Keratinocyte (primary cell): ENCODE data around the gene BMF. TPM values are rescaled to one million over a fixed set of nuclear protein-coding genes. Genes with fewer than 3 reads are reported as not detected.
"Not testable (repeated sequence)": the region's sequence is repeated elsewhere in the genome, so short reads cannot be mapped to it uniquely, and the experiment has no call there.

Experiments
- DNase-seq: peaks from one replicate; pipeline ENCODE4 v3.0.0-alpha.2; 2011; ENCODE audit warnings: low read depth, missing footprints, low spot score
- FAIRE-seq: peaks from 2 replicates; lab custom pipeline; 2011; peaks lifted over from hg19 to GRCh38; lab: Jason Lieb, UNC
- H2AFZ ChIP-seq: 2 replicates; pipeline ENCODE4 v1.6.0; 2012; ENCODE audit warnings: low read length, control low read depth, inconsistent platforms; ENCODE audit not compliant: control insufficient read depth
- H3K27ac ChIP-seq: 2 replicates; pipeline ENCODE4 v1.5.1; 2011; ENCODE audit warnings: low read length; ENCODE audit not compliant: control insufficient read depth, insufficient read depth
- H3K27me3 ChIP-seq: 3 replicates; pipeline ENCODE4 v1.6.0; 2011; ENCODE audit warnings: low read length; ENCODE audit not compliant: control insufficient read depth, insufficient read depth; ENCODE audit errors: extremely low read depth
- H3K36me3 ChIP-seq, 2 experiments: 2 replicates in 1 of 2; 3 replicates in 1 of 2; pipeline ENCODE4 v1.5.1; 2011; ENCODE audit warnings: low read length in 2 of 2, mild to moderate bottlenecking in 1 of 2; ENCODE audit not compliant: control insufficient read depth in 2 of 2, insufficient read depth in 2 of 2; ENCODE audit errors: extremely low read depth in 1 of 2
- H3K4me1 ChIP-seq: 3 replicates; pipeline ENCODE4 v1.5.1; 2011; ENCODE audit warnings: low read length; ENCODE audit not compliant: control insufficient read depth, insufficient read depth; ENCODE audit errors: extremely low read depth
- H3K4me2 ChIP-seq: 3 replicates; pipeline ENCODE4 v1.6.0; 2011; ENCODE audit warnings: low read depth, low read length; ENCODE audit not compliant: control insufficient read depth, insufficient read depth; ENCODE audit errors: extremely low read depth
- H3K4me3 ChIP-seq, 3 experiments: fragments of 200-600 bp in 1 of 3; sonication (generic) in 1 of 3; 2 replicates in 2 of 3; 3 replicates in 1 of 3; pipeline ENCODE4 v1.5.1; 2011 to 2016; ENCODE audit warnings: low read length in 3 of 3, mild to moderate bottlenecking in 3 of 3, control low read depth in 2 of 3, inconsistent platforms in 1 of 3, low read depth in 1 of 3, mixed read lengths in 1 of 3, mixed run types in 1 of 3, moderate library complexity in 1 of 3; ENCODE audit not compliant: control insufficient read depth in 2 of 3, insufficient read depth in 2 of 3; ENCODE audit errors: extremely low read depth in 1 of 3
- H3K79me2 ChIP-seq: 2 replicates; pipeline ENCODE4 v1.6.0; 2012; ENCODE audit warnings: low read length; ENCODE audit not compliant: control insufficient read depth, insufficient read depth
- H3K9ac ChIP-seq: 3 replicates; pipeline ENCODE4 v1.6.0; 2011; ENCODE audit warnings: low read length; ENCODE audit not compliant: control insufficient read depth, insufficient read depth; ENCODE audit errors: extremely low read depth
- H3K9me1 ChIP-seq: 3 replicates; pipeline ENCODE4 v1.6.0; 2011; ENCODE audit warnings: low read length; ENCODE audit not compliant: control insufficient read depth, insufficient read depth; ENCODE audit errors: extremely low read depth
- H3K9me3 ChIP-seq: 2 replicates; pipeline ENCODE4 v1.5.1; 2012; ENCODE audit warnings: low read depth, low read length; ENCODE audit not compliant: control insufficient read depth
- H4K20me1 ChIP-seq: 3 replicates; pipeline ENCODE4 v1.6.0; 2011; ENCODE audit warnings: low read length; ENCODE audit not compliant: control insufficient read depth, insufficient read depth; ENCODE audit errors: extremely low read depth
- EZH2 ChIP-seq: IDR thresholded peaks from one replicate; pipeline ENCODE4 v1.6.1; 2012; ENCODE audit warnings: inconsistent platforms, mild to moderate bottlenecking, low read length, moderate library complexity
- dilution Hi-C: fragments of 300-500 bp; cut with MboI; formaldehyde crosslinking; loops from one replicate; pipeline ENCODE4 v1.7.0; 2020; ENCODE audit warnings: low sequenced_read_pairs; ENCODE audit not compliant: extremely low pct_ligation_motif_present
- polyA plus RNA-seq, 5 experiments: library from polyadenylated mRNA; depleted of rRNA in 3 of 5; stranded (reverse) in 3 of 5; stranded (forward) in 1 of 5; unstranded in 1 of 5; fragments of >200 nt; gene quantifications; 1 replicate in 1 of 5; 2 replicates in 3 of 5; 3 replicates in 1 of 5; pipeline versions ENCODE4 v1.2.1 to v1.2.3, GENCODE V29; 2011 to 2012; ENCODE audit warnings: missing spikeins in 2 of 5, low read depth in 1 of 5, low replicate concordance in 1 of 5
- TF ChIP-seq, protein P1 (sequence below), 3 experiments: IDR thresholded peaks in 1 of 3; conservative IDR thresholded peaks in 1 of 3; optimal IDR thresholded peaks in 1 of 3; 2 replicates in 2 of 3; 3 replicates in 1 of 3; pipeline versions ENCODE3 to v1.5.1; 2011; ENCODE audit warnings: low read length in 3 of 3, mild to moderate bottlenecking in 3 of 3, moderate library complexity in 2 of 3, control low read depth in 1 of 3, inconsistent platforms in 1 of 3; ENCODE audit not compliant: insufficient read depth in 2 of 3; ENCODE audit errors: extremely low read depth in 1 of 3

Gene BMF
- polyA plus RNA-seq, 1 donor (not counting 4 experiments of a cell fraction or from before 2014, with no cell fraction given), result 0.13 TPM

DNA sequence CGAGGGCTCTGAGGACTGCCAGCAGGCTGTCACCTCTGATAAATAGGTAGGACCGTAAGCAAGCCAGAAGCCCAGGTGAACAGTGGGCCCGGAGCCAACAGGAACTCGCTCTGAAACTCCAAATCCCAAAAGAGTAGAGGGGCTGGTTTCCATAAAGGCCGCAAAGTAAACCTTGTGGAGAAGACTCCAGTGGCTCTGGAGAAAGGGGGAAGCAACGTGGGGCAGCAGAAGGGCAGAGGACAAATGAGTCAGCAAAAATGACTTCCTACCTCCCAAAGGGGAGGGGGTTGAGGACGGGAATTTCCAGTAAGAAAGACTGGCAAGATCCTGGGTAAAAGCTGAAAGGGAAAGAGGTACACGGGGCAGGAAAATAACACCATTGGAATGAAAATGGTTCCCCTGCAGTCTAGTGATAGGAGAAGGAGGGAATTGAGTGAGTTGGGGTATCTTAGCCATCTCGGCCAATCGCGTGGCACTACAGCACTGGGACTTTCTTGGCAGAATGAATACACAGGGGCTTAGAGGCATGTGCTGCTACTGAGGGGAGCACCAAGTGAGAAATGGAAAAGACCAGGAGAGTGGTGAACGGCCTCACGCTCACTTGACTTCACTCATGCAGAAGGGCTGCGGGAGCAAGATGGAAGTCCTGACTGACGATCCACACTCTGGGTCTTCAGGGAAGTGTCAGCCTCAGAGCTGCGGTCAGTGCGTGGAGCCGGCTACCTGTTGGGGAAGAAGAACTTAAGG lies 33.2 kb downstream of the BMF start:
- DNase-seq (no peak), FAIRE-seq (no peak)
- no peak overlapping the region for H3K27ac ChIP-seq
- no peaks in the 10 kb centered on the region for H3K36me3 ChIP-seq
- dilution Hi-C loops, result no loop called here
- no peak overlapping the region for H3K4me3 ChIP-seq
- H3K27me3 ChIP-seq, result peaks cover 8% of the 10 kb centered on the region
- peaks cover 4% of the 10 kb centered on the region for H3K4me1 ChIP-seq
- TF ChIP-seq, protein P1, sequence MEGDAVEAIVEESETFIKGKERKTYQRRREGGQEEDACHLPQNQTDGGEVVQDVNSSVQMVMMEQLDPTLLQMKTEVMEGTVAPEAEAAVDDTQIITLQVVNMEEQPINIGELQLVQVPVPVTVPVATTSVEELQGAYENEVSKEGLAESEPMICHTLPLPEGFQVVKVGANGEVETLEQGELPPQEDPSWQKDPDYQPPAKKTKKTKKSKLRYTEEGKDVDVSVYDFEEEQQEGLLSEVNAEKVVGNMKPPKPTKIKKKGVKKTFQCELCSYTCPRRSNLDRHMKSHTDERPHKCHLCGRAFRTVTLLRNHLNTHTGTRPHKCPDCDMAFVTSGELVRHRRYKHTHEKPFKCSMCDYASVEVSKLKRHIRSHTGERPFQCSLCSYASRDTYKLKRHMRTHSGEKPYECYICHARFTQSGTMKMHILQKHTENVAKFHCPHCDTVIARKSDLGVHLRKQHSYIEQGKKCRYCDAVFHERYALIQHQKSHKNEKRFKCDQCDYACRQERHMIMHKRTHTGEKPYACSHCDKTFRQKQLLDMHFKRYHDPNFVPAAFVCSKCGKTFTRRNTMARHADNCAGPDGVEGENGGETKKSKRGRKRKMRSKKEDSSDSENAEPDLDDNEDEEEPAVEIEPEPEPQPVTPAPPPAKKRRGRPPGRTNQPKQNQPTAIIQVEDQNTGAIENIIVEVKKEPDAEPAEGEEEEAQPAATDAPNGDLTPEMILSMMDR (optimal IDR thresholded peaks at IDR 0.05 in 1 of 3, IDR thresholded peaks at IDR 0.05 in 1 of 3, conservative IDR thresholded peaks at IDR 0.05 in 1 of 3; ENCODE audit: extremely low read depth in 1 of 3, insufficient read depth in 2 of 3, low read length in 3 of 3), result no peak
- no peak for TF ChIP-seq EZH2
- H3K4me2 ChIP-seq, result no peak overlapping the region
- no peaks in the 10 kb centered on the region for H4K20me1 ChIP-seq
- H3K79me2 ChIP-seq, result no peaks in the 10 kb centered on the region
- H2AFZ ChIP-seq, result no peak overlapping the region
- no peak overlapping the region for H3K9ac ChIP-seq
- H3K9me3 ChIP-seq, result no peaks in the 10 kb centered on the region
- H3K9me1 ChIP-seq, result no peaks in the 10 kb centered on the region

DNA sequence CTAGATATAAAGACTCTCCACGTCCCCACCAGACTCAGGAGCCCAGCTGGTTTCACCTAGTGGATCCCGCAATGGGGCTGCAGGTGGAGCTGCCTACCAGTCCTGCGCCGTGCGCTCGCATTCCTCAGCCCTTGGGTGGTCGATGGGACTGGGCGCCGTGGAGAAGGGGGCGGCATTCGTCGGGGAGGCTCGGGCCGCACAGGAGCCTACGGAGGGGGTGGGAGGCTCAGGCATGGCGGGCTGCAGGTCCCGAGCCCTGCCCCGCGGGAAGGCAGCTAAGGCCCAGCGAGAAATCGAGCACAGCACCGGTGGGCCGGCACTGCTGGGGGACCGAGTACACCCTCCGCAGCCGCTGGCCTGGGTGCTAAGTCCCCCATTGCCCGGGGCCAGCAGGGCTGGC lies 34.0 kb downstream of the BMF start:
- dilution Hi-C loops, H3K4me3 ChIP-seq, H3K27me3 ChIP-seq, H3K4me1 ChIP-seq, H3K4me2 ChIP-seq, H3K9me3 ChIP-seq, H2AFZ ChIP-seq, H4K20me1 ChIP-seq, H3K9ac ChIP-seq, H3K27ac ChIP-seq, H3K79me2 ChIP-seq, H3K9me1 ChIP-seq, FAIRE-seq, H3K36me3 ChIP-seq, DNase-seq: not testable (repeated sequence)

DNA sequence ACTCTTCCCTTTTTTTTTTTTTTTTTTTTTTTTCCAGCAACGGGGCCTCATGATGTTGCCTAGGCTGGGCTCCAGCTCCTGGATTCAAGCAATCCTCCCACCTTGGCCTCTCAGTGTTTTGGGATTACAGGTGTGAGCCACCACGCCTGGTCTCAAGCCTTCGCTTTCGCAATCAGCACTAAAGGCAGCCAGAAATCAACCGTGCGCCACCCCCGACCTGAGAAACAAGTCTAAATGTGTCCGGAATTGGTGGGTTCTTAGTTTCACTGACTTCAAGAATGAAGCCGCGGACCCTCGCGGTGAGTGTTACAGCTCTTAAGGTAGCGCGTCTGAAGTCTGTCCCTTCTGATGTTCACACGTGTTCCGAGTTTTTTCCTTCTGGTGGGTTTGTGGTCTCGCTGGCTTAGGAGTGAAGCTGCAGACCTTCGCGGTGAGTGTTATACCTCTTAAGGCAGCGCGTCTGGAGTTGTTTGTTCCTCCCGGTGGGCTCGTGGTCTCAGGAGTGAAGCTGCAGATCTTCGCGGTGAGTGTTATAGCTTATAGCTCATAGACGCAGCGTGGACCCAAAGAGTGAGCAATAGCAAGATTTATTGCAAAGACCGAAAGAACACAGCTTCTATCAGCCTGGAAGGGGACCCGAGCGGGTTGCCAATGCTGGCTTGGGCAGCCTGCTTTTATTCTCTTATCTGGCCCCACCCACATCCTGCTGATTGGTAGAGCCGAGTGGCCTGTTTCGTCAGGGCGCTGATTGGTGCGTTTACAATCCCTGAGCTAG lies 34.8 kb downstream of the BMF start:
- H3K9me1 ChIP-seq, H3K27ac ChIP-seq, H4K20me1 ChIP-seq, dilution Hi-C loops, H3K4me2 ChIP-seq, H2AFZ ChIP-seq, H3K9ac ChIP-seq, DNase-seq, H3K9me3 ChIP-seq, H3K27me3 ChIP-seq, H3K79me2 ChIP-seq, H3K4me1 ChIP-seq, H3K36me3 ChIP-seq, H3K4me3 ChIP-seq, FAIRE-seq: not testable (repeated sequence)
